Cardiac septum (tissue), 1 donor: ENCODE results near the gene MEX3C. TPM values are rescaled to one million over a fixed set of nuclear protein-coding genes. Genes with fewer than 3 reads are reported as not detected.

Experiments used
- DNase-seq: peaks from one replicate; pipeline ENCODE4 v3.0.0-alpha.2; 2020; ENCODE audit warnings: low spot score
- intact Hi-C: fragments of 100-400 bp; cut with DNase I; formaldehyde crosslinking; loops from one replicate; pipeline ENCODE4 v1.14.0; 2022
- total RNA-seq: library from RNA; stranded (reverse); fragmentation: NEBNext Ultra II Directional; extraction: Animal tissue kit (Norgen Biotek cat#: 25700); gene quantifications from one replicate; pipeline ENCODE4 v1.2.1, GENCODE V29; 2021
- donor health status: DM: no; HTN: no; CAD: no.

Gene MEX3C
- total RNA-seq, 1 donor from 2014 or later: 21.6 TPM

GRCh38 chr18:51132256-51132935 lies 65.1 kb downstream of the MEX3C start:
- intact Hi-C loops: no loop called here
- DNase-seq: peak; percentile 72

DNA sequence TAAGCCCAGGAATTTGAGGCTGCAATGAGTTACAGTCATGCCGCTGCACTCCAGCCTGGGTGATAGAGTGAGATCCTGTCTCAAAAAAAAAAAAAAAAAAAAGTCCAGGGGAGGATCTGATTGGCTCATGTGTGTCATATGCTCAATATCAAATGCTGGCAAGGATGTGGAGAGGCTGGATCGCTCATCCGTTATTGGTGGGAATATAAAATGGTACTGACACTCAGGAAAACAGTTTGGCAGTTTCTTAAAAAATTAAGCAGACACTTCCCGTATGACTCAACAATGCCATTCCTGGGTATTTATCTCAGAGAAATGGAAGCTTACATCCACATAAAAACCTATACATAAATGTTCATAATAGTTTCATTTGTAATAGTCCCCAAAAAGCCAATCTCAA lies 68.9 kb downstream of the MEX3C start:
- DNase-seq: peak; percentile 6
- intact Hi-C loops: no loop called here

- no peak for DNase-seq
- intact Hi-C loops: no loop called here
Observed at GRCh38 chr18:51127664-51128063, 69.8 kb downstream of the MEX3C start.

- intact Hi-C loops: no loop called here
- peak; percentile 56 for DNase-seq
Observed at GRCh38 chr18:51125976-51126375, 71.5 kb downstream of the MEX3C start.

Other genes with a start within 250 kb of the MEX3C start
- gene ELAC1, start 229.6 kb downstream of the MEX3C start, total RNA-seq: 4.5 TPM
- gene SMAD4, start 167.5 kb downstream of the MEX3C start, total RNA-seq: 88.7 TPM